Sigmoid colon (tissue), 7 donors: ENCODE measurements around the gene TEDC1. TPM values are rescaled to one million over a fixed set of nuclear protein-coding genes. Genes with fewer than 3 reads are reported as not detected.
A peak's percentile ranks its signal among the peaks of the same experiment; 100 is the strongest.

Source experiments
- DNase-seq: peaks from one replicate; pipeline ENCODE4 v3.0.0-alpha.2; 2019
- H3K27ac ChIP-seq, 4 donors: fragments of 200-600 bp; sonication (generic); one replicate each; pipeline ENCODE4 v1.5.1; 2016 to 2019; ENCODE audit warnings: mild to moderate bottlenecking in 1 of 4
- H3K27me3 ChIP-seq, 3 donors: fragments of 200-600 bp; sonication (generic); one replicate each; pipeline ENCODE4 v1.5.1; 2019; ENCODE audit warnings: mild to moderate bottlenecking in 1 of 3
- H3K36me3 ChIP-seq, 4 donors: fragments of 200-600 bp; sonication (generic); one replicate each; pipeline ENCODE4 v1.5.1; 2016 to 2019
- H3K4me1 ChIP-seq, 4 donors: fragments of 200-600 bp; sonication (generic); one replicate each; pipeline ENCODE4 v1.5.1; 2017 to 2019
- H3K4me3 ChIP-seq, 4 donors: fragments of 200-600 bp; sonication (generic); one replicate each; pipeline ENCODE4 v1.5.1; 2017 to 2019; ENCODE audit warnings: mild to moderate bottlenecking in 2 of 4, moderate library complexity in 1 of 4
- H3K9me3 ChIP-seq, 4 donors: fragments of 200-600 bp in 3 of 4; sonication (generic) in 3 of 4; one replicate each; pipeline versions ENCODE4 v1.5.1 to v1.6.1; 2013 to 2019
- CTCF ChIP-seq, 4 experiments: fragments of 450-650 bp in 3 of 4; fragments of 200-600 bp in 1 of 4; IDR thresholded peaks; one replicate each; pipeline ENCODE4 v1.5.1; 2016 to 2019; ENCODE audit warnings: antibody characterized with exemption in 4 of 4, mild to moderate bottlenecking in 3 of 4, moderate library complexity in 2 of 4
- EP300 ChIP-seq, 4 donors: sonication (generic); formaldehyde crosslinking; IDR thresholded peaks; one replicate each; pipeline ENCODE4 v1.6.1; 2017; ENCODE audit warnings: antibody characterized with exemption in 4 of 4
- POLR2A ChIP-seq, 2 donors: fragments of 450-650 bp; IDR thresholded peaks; one replicate each; pipeline ENCODE4 v1.6.1; 2016; ENCODE audit warnings: antibody characterized with exemption in 2 of 2, mild to moderate bottlenecking in 2 of 2, moderate library complexity in 2 of 2
- POLR2AphosphoS5 ChIP-seq, 4 donors: sonication (generic); formaldehyde crosslinking; IDR thresholded peaks; one replicate each; pipeline ENCODE4 v1.6.1; 2017; ENCODE audit warnings: antibody characterized with exemption in 4 of 4
- WGBS, 2 donors: extraction: QIAGEN DNeasy Blood & Tissue Kit; methylation state at CpG; one replicate each; pipeline ENCODE4 v1.1.7; 2013; 5-methylcytosine and 5-hydroxymethylcytosine counted together
- intact Hi-C: fragments of 100-400 bp; cut with DNase I; formaldehyde crosslinking; loops from one replicate; pipeline ENCODE4 v1.15.1; 2023
- polyA plus RNA-seq, 3 donors: library from polyadenylated mRNA; stranded (reverse); fragments of 200-250 nt; gene quantifications; one replicate each; pipeline ENCODE4 v1.2.3, GENCODE V29; 2013
- total RNA-seq, 4 donors: library from RNA; depleted of rRNA; stranded (reverse); fragments of >200 nt; gene quantifications; one replicate each; pipeline ENCODE4 v1.1.0, GENCODE V29; 2016
- donor health status: healthy with polysubstance abuse.
- donor health status: Bipolar disorder and iron deficiency.
- donor health status: healthy.

TEDC1 gene
- total and polyA plus RNA-seq, 7 donors = 0.16 to 36.0 (median 5.2) TPM

GRCh38 chr14:105498430-105499255, 7.6 kb downstream of the TEDC1 start:
- DNase-seq = peak; percentile 56
- Histone ChIP-seq H3K27me3 (no peaks in the 10 kb centered on the region), H3K4me3 (no peak overlapping the region), H3K36me3 (no peaks in the 10 kb centered on the region), H3K9me3 (no peaks in the 10 kb centered on the region), H3K4me1 (no peaks in the 10 kb centered on the region), H3K27ac (peak overlapping the region in 2 of 4 donors; percentile 26 to 50)
- intact Hi-C loops = no loop called here
- WGBS, 2 donors = 93% methylated on average over 36 of the region's 36 CpGs
- TF ChIP-seq CTCF (IDR thresholded peaks at IDR 0.05) (no peak), EP300 (IDR thresholded peaks at IDR 0.05) (no peak), POLR2A (IDR thresholded peaks at IDR 0.05) (no peak), POLR2AphosphoS5 (IDR thresholded peaks at IDR 0.05) (no peak)

GRCh38 chr14:105499256-105500035, 8.4 kb downstream of the TEDC1 start:
- DNase-seq = peak; percentile 73
- TF ChIP-seq POLR2AphosphoS5 (IDR thresholded peaks at IDR 0.05) = no peak
- no peak for TF ChIP-seq POLR2A (IDR thresholded peaks at IDR 0.05)
- TF ChIP-seq CTCF (IDR thresholded peaks at IDR 0.05) = no peak
- no peak for TF ChIP-seq EP300 (IDR thresholded peaks at IDR 0.05)
- H3K4me3 ChIP-seq = no peak overlapping the region
- no peaks in the 10 kb centered on the region for H3K27me3 ChIP-seq
- 83 to 86% methylated on average over 27 of the region's 27 CpGs for WGBS, 2 donors
- H3K36me3 ChIP-seq = no peaks in the 10 kb centered on the region
- no peaks in the 10 kb centered on the region for H3K4me1 ChIP-seq
- peak overlapping the region in 2 of 4 donors; percentile 26 to 50 for H3K27ac ChIP-seq
- no peaks in the 10 kb centered on the region for H3K9me3 ChIP-seq
- intact Hi-C loops = no loop called here

- Histone ChIP-seq H3K36me3 (no peaks in the 10 kb centered on the region), H3K4me3 (no peak overlapping the region), H3K27ac (peak overlapping the region in 1 of 4 donors; percentile 27), H3K27me3 (no peaks in the 10 kb centered on the region), H3K9me3 (no peaks in the 10 kb centered on the region), H3K4me1 (no peaks in the 10 kb centered on the region)
- WGBS, 2 donors = 77 to 89% methylated on average over 21 of the region's 21 CpGs
- TF ChIP-seq POLR2A (IDR thresholded peaks at IDR 0.05) (no peak), CTCF (IDR thresholded peaks at IDR 0.05) (no peak), POLR2AphosphoS5 (IDR thresholded peaks at IDR 0.05) (no peak), EP300 (IDR thresholded peaks at IDR 0.05) (no peak)
- peak; percentile 50 for DNase-seq
- intact Hi-C loops = no loop called here
Observed at GRCh38 chr14:105500036-105500725, 9.1 kb downstream of the TEDC1 start.

- Histone ChIP-seq H3K9me3 (no peaks in the 10 kb centered on the region), H3K4me3 (no peak overlapping the region), H3K27ac (no peak overlapping the region), H3K4me1 (no peaks in the 10 kb centered on the region), H3K36me3 (no peaks in the 10 kb centered on the region), H3K27me3 (no peaks in the 10 kb centered on the region)
- 50 to 70% methylated on average over 10 of the region's 10 CpGs for WGBS, 2 donors
- peak; percentile 41 for DNase-seq
- no peak for TF ChIP-seq POLR2AphosphoS5 (IDR thresholded peaks at IDR 0.05)
- no peak for TF ChIP-seq POLR2A (IDR thresholded peaks at IDR 0.05)
- TF ChIP-seq CTCF (IDR thresholded peaks at IDR 0.05) = no peak
- no peak for TF ChIP-seq EP300 (IDR thresholded peaks at IDR 0.05)
- intact Hi-C loops = no loop called here
Observed at GRCh38 chr14:105500726-105501101, 9.7 kb downstream of the TEDC1 start.
